DND-41 (cell line): ENCODE data around the gene FSTL1.

Source experiments
- ATAC-seq: fragments of 200-7000 bp; cut with Tn5 transposase; 3 replicates; pipeline ENCODE4 v1.9.1; 2021; ENCODE audit warnings: low read depth; ENCODE audit not compliant: insufficient read depth
- DNase-seq: peaks from one replicate; pipeline ENCODE4 v3.0.0-alpha.2; 2020
- H2AFZ ChIP-seq: 2 replicates; pipeline ENCODE4 v1.6.0; 2012; ENCODE audit warnings: low read depth, low read length
- H3K27ac ChIP-seq: 2 replicates; pipeline ENCODE4 v1.5.1; 2012; ENCODE audit warnings: low read length, inconsistent platforms
- H3K27me3 ChIP-seq: fragments of 200-600 bp; sonication (generic); 2 replicates; pipeline ENCODE4 v1.6.0; 2012; ENCODE audit warnings: low read length, mild to moderate bottlenecking, inconsistent platforms; ENCODE audit not compliant: insufficient read depth, poor library complexity
- H3K36me3 ChIP-seq: 2 replicates; pipeline ENCODE4 v1.5.1; 2012; ENCODE audit warnings: low read length, inconsistent platforms; ENCODE audit not compliant: insufficient read depth
- H3K4me1 ChIP-seq: 2 replicates; pipeline ENCODE4 v1.5.1; 2012; ENCODE audit warnings: mild to moderate bottlenecking, low read length; ENCODE audit not compliant: insufficient read depth
- H3K4me2 ChIP-seq: 2 replicates; pipeline ENCODE4 v1.6.0; 2012; ENCODE audit warnings: mild to moderate bottlenecking, moderate library complexity, low read length, inconsistent platforms; ENCODE audit not compliant: insufficient read depth
- H3K4me3 ChIP-seq, 2 experiments: fragments of 200-600 bp in 1 of 2; shearing (Covaris generic) in 1 of 2; 2 replicates each; pipeline ENCODE4 v1.5.1; 2012 to 2016; ENCODE audit warnings: inconsistent platforms in 2 of 2, low read length in 2 of 2, mild to moderate bottlenecking in 2 of 2, low read depth in 1 of 2, moderate library complexity in 1 of 2
- H3K79me2 ChIP-seq: 2 replicates; pipeline ENCODE4 v1.6.0; 2012; ENCODE audit warnings: low read length, inconsistent platforms; ENCODE audit not compliant: insufficient read depth
- H3K9ac ChIP-seq: 2 replicates; pipeline ENCODE4 v1.6.0; 2012; ENCODE audit warnings: low read depth, mild to moderate bottlenecking, inconsistent platforms, low read length, moderate library complexity
- H3K9me3 ChIP-seq: 2 replicates; pipeline ENCODE4 v1.5.1; 2012; ENCODE audit warnings: low read length, moderate library complexity, mild to moderate bottlenecking, inconsistent platforms; ENCODE audit not compliant: insufficient read depth, severe bottlenecking
- H4K20me1 ChIP-seq: 2 replicates; pipeline ENCODE4 v1.6.0; 2012; ENCODE audit warnings: low read length; ENCODE audit not compliant: insufficient read depth
- EZH2 ChIP-seq: IDR thresholded peaks from 3 replicates; pipeline ENCODE4 v1.6.1; 2012; ENCODE audit warnings: borderline replicate concordance, low read depth, mild to moderate bottlenecking, moderate library complexity, low read length, inconsistent platforms; ENCODE audit not compliant: severe bottlenecking
- TF ChIP-seq, protein P1 (sequence below): IDR thresholded peaks from 2 replicates; pipeline ENCODE4 v1.5.1; 2012; ENCODE audit warnings: borderline replicate concordance, low read length, moderate library complexity, mild to moderate bottlenecking; ENCODE audit not compliant: poor library complexity, severe bottlenecking; ENCODE audit errors: extremely low read depth

Gene FSTL1

DNA sequence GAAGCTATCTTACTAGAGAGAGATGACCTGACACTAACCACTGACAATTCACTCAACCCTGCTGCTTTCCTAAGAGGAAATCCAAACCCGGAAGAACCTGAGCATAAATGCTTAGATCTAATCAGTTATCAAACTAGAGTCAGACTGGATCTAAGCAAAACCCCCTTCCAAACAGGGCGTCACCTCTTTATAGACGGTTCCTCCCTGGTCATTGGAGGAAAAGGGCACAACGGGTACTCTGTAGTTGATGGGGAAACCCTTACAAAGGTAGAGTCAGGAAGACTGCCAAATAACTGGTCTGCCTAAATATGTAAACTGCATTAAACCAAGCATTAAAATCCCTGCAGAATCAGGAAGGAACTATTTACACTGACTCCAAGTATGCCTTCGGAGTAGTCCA is 41.3 kb upstream of the FSTL1 start:
- DNase-seq: no peak
- no peaks in the 10 kb centered on the region for H3K4me1 ChIP-seq

DNA sequence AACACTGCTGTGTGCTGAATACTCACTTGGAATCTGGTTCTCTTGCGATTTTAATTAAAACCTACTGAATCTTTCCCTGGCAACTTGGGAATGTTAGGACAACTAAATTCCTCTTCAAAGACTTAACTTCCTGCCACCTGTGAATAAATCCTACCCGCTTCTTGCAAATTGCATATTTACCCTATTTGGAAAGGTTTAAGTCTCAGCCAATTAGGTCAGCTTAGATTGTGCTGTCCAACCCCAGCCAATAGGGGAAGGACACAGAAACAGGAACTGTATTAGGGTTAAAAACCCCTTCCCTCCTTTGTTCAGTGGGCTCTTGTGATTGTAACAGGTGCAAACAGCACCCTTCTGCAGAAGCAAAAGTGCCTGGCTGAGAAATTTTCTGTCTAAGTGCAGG is 38.6 kb upstream of the FSTL1 start:
- H3K9me3 ChIP-seq: no peaks in the 10 kb centered on the region
- H2AFZ ChIP-seq: no peak overlapping the region
- H3K4me1 ChIP-seq: no peaks in the 10 kb centered on the region
- H3K27ac ChIP-seq: no peak overlapping the region
- no peak overlapping the region for H3K9ac ChIP-seq
- no peaks in the 10 kb centered on the region for H4K20me1 ChIP-seq
- no peak overlapping the region for H3K4me3 ChIP-seq
- no peaks in the 10 kb centered on the region for H3K79me2 ChIP-seq
- no peak for TF ChIP-seq EZH2
- TF ChIP-seq, protein P1, sequence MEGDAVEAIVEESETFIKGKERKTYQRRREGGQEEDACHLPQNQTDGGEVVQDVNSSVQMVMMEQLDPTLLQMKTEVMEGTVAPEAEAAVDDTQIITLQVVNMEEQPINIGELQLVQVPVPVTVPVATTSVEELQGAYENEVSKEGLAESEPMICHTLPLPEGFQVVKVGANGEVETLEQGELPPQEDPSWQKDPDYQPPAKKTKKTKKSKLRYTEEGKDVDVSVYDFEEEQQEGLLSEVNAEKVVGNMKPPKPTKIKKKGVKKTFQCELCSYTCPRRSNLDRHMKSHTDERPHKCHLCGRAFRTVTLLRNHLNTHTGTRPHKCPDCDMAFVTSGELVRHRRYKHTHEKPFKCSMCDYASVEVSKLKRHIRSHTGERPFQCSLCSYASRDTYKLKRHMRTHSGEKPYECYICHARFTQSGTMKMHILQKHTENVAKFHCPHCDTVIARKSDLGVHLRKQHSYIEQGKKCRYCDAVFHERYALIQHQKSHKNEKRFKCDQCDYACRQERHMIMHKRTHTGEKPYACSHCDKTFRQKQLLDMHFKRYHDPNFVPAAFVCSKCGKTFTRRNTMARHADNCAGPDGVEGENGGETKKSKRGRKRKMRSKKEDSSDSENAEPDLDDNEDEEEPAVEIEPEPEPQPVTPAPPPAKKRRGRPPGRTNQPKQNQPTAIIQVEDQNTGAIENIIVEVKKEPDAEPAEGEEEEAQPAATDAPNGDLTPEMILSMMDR: no peak
- DNase-seq: no peak
- H3K27me3 ChIP-seq: no peaks in the 10 kb centered on the region
- no peak for ATAC-seq
- H3K36me3 ChIP-seq: no peaks in the 10 kb centered on the region
- H3K4me2 ChIP-seq: no peak overlapping the region

More for the DNA sequence above, 41.3 kb upstream of the FSTL1 start:
- no peak overlapping the region for H3K4me3 ChIP-seq
- H3K27me3 ChIP-seq: no peaks in the 10 kb centered on the region
- H3K79me2 ChIP-seq: no peaks in the 10 kb centered on the region
- TF ChIP-seq EZH2: no peak
- TF ChIP-seq, protein P1: no peak
- no peak overlapping the region for H3K4me2 ChIP-seq
- no peaks in the 10 kb centered on the region for H4K20me1 ChIP-seq
- no peak overlapping the region for H3K27ac ChIP-seq
- no peak overlapping the region for H3K9ac ChIP-seq
- peaks cover 2% of the 10 kb centered on the region for H3K9me3 ChIP-seq
- no peaks in the 10 kb centered on the region for H3K36me3 ChIP-seq
- ATAC-seq: no peak
- H2AFZ ChIP-seq: no peak overlapping the region

DNA sequence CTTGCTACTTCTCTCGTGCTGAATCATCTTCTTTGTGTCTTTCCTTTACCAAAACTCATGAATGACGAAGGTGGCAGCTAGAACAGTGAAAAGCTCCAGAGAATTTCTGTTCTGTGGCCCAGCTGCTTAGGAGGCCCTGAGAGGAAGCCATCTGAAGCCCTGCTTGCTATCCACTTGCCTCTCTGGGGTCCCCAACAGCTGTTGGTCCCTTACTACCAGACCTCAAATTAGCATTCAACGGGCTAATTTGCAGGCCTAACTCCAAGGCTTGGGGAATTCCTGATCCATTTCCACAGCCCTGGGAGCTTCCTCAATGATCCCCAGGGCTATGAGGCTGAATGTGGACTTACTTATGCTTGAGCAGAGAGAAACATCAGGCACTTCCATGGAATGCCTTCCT is 37.5 kb upstream of the FSTL1 start:
- Histone ChIP-seq H3K27ac (no peak overlapping the region), H3K9me3 (no peaks in the 10 kb centered on the region), H3K4me1 (no peaks in the 10 kb centered on the region), H2AFZ (no peak overlapping the region), H3K36me3 (no peaks in the 10 kb centered on the region), H3K27me3 (peaks cover 3% of the 10 kb centered on the region), H3K4me3 (no peak overlapping the region), H4K20me1 (no peaks in the 10 kb centered on the region), H3K79me2 (no peaks in the 10 kb centered on the region), H3K9ac (no peak overlapping the region), H3K4me2 (no peak overlapping the region)
- ATAC-seq (no peak), DNase-seq (no peak)
- TF ChIP-seq, protein P1: no peak
- no peak for TF ChIP-seq EZH2

DNA sequence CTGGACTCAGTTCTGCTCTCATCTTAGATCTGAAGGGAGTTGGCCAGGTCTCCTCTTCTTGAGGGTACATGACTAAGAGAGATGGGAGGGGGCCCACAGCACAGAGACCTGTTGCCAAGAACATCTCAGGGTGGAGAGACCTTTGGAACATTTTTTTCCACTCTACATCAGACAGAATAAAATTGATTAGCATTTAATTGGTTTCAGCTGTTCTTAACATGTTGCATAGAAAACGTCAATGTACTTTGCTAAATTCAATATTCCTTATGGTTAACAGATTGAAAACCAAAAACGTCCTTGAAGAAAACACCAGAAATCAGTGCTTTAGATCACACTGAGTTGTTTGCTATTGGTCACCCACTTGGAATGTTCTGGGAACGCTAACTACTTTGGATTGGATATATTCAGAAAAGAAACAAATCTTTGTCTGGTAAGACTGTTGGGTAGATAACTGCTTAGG is 36.4 kb upstream of the FSTL1 start:
- Histone ChIP-seq H3K36me3 (no peaks in the 10 kb centered on the region), H3K27me3 (peaks cover 3% of the 10 kb centered on the region), H2AFZ (no peak overlapping the region), H3K4me3 (no peak overlapping the region), H3K27ac (no peak overlapping the region), H3K9me3 (no peaks in the 10 kb centered on the region), H3K9ac (no peak overlapping the region), H3K79me2 (no peaks in the 10 kb centered on the region), H3K4me1 (no peaks in the 10 kb centered on the region), H4K20me1 (no peaks in the 10 kb centered on the region), H3K4me2 (no peak overlapping the region)
- no peak for TF ChIP-seq EZH2
- TF ChIP-seq, protein P1: no peak
- DNase-seq (no peak), ATAC-seq (no peak)
